Left ventricle myocardium inferior (tissue), 1 donor: Measurements from ENCODE around the gene FAM171A1. TPM values are rescaled to one million over a fixed set of nuclear protein-coding genes. Genes with fewer than 3 reads are reported as not detected.
"Not testable (repeated sequence)": the region's sequence is repeated elsewhere in the genome, so short reads cannot be mapped to it uniquely, and the experiment has no call there.

Experiments
- DNase-seq: peaks from one replicate; pipeline ENCODE4 v3.0.0-alpha.2; 2020
- H3K27ac ChIP-seq: fragments of 200-600 bp; replicated peaks from 2 replicates; pipeline ENCODE4 v1.8.0; 2021
- H3K27me3 ChIP-seq: fragments of 200-600 bp; 2 replicates; pipeline ENCODE4 v1.8.0; 2021; ENCODE audit warnings: low read depth
- H3K36me3 ChIP-seq: fragments of 200-600 bp; 2 replicates; pipeline ENCODE4 v1.8.0; 2021
- H3K4me1 ChIP-seq: fragments of 200-600 bp; 2 replicates; pipeline ENCODE4 v1.8.0; 2021
- H3K4me3 ChIP-seq: fragments of 200-600 bp; 2 replicates; pipeline ENCODE4 v1.8.0; 2021; ENCODE audit warnings: mild to moderate bottlenecking, moderate library complexity
- H3K9me3 ChIP-seq: fragments of 200-600 bp; replicated peaks from 2 replicates; pipeline ENCODE4 v1.8.0; 2021
- CTCF ChIP-seq: fragments of 200-600 bp; IDR thresholded peaks from 2 replicates; pipeline ENCODE4 v1.8.0; 2021; ENCODE audit warnings: antibody characterized with exemption, mild to moderate bottlenecking, borderline replicate concordance
- intact Hi-C: fragments of 100-400 bp; cut with micrococcal nuclease; formaldehyde crosslinking; loops from one replicate; pipeline ENCODE4 v1.11.0; 2022
- total RNA-seq: library from RNA; stranded (reverse); fragmentation: NEBNext Ultra II Directional; extraction: Animal tissue kit (Norgen Biotek cat#: 25700); gene quantifications from one replicate; pipeline ENCODE4 v1.2.1, GENCODE V29; 2021
- donor health status: DM: no; HTN: yes; CAD: no; lungs with severe emphysema.

The FAM171A1 gene
- total RNA-seq, 1 donor from 2014 or later, result 8.3 TPM

- no peak for DNase-seq
- Histone ChIP-seq H3K4me3 (no peak overlapping the region), H3K4me1 (peaks cover 12% of the 10 kb centered on the region), H3K27ac (peak overlapping the region; percentile 61), H3K36me3 (peaks cover 34% of the 10 kb centered on the region), H3K27me3 (no peaks in the 10 kb centered on the region), H3K9me3 (no peaks in the 10 kb centered on the region)
- intact Hi-C loops, result no loop called here
- TF ChIP-seq CTCF, result no peak
Observed at GRCh38 chr10:15280974-15281373, 90.1 kb downstream of the FAM171A1 start.

GRCh38 chr10:15280462-15280861, 90.6 kb downstream of the FAM171A1 start:
- no peaks in the 10 kb centered on the region for H3K27me3 ChIP-seq
- intact Hi-C loops, result no loop called here

GRCh38 chr10:15279236-15279635, 91.9 kb downstream of the FAM171A1 start:
- Histone ChIP-seq H3K36me3 (peaks cover 34% of the 10 kb centered on the region), H3K4me3 (no peak overlapping the region), H3K4me1 (peaks cover 12% of the 10 kb centered on the region), H3K27me3 (no peaks in the 10 kb centered on the region), H3K9me3 (peaks cover 6% of the 10 kb centered on the region), H3K27ac (no peak overlapping the region)
- intact Hi-C loops, result no loop called here
- TF ChIP-seq CTCF, result no peak
- no peak for DNase-seq

More at GRCh38 chr10:15280462-15280861, 90.6 kb downstream of the FAM171A1 start:
- no peaks in the 10 kb centered on the region for H3K9me3 ChIP-seq
- peak overlapping the region; percentile 61 for H3K27ac ChIP-seq
- H3K4me3 ChIP-seq, result no peak overlapping the region
- TF ChIP-seq CTCF, result no peak
- H3K4me1 ChIP-seq, result peaks cover 12% of the 10 kb centered on the region
- H3K36me3 ChIP-seq, result peaks cover 34% of the 10 kb centered on the region
- no peak for DNase-seq

- intact Hi-C loops, result no loop called here
- H3K4me3 ChIP-seq, result no peak overlapping the region
- no peak overlapping the region for H3K27ac ChIP-seq
- no peak for DNase-seq
- peaks cover 12% of the 10 kb centered on the region for H3K4me1 ChIP-seq
- no peaks in the 10 kb centered on the region for H3K27me3 ChIP-seq
- H3K9me3 ChIP-seq, result peaks cover 6% of the 10 kb centered on the region
- H3K36me3 ChIP-seq, result peaks cover 33% of the 10 kb centered on the region
- no peak for TF ChIP-seq CTCF
Observed at GRCh38 chr10:15278786-15279185, 92.3 kb downstream of the FAM171A1 start.

GRCh38 chr10:15276039-15276438, 95.0 kb downstream of the FAM171A1 start:
- intact Hi-C loops, H3K27ac ChIP-seq, H3K4me3 ChIP-seq, H3K9me3 ChIP-seq, H3K4me1 ChIP-seq, H3K27me3 ChIP-seq, DNase-seq: not testable (repeated sequence)
- H3K36me3 ChIP-seq, result peaks cover 11% of the 10 kb centered on the region

- peaks cover 11% of the 10 kb centered on the region for H3K36me3 ChIP-seq
- peaks cover 20% of the 10 kb centered on the region for H3K9me3 ChIP-seq
- H3K27me3 ChIP-seq, DNase-seq, H3K4me3 ChIP-seq, H3K27ac ChIP-seq, intact Hi-C loops, H3K4me1 ChIP-seq: not testable (repeated sequence)
Observed at GRCh38 chr10:15269838-15270237, 101.3 kb downstream of the FAM171A1 start.

- no peak for TF ChIP-seq CTCF
- H3K4me3 ChIP-seq, result no peak overlapping the region
- no peak for DNase-seq
- no peaks in the 10 kb centered on the region for H3K27me3 ChIP-seq
- peaks cover 13% of the 10 kb centered on the region for H3K9me3 ChIP-seq
- peaks cover 11% of the 10 kb centered on the region for H3K36me3 ChIP-seq
- intact Hi-C loops, result no loop called here
- no peak overlapping the region for H3K27ac ChIP-seq
- H3K4me1 ChIP-seq, result peaks cover 5% of the 10 kb centered on the region
Observed at GRCh38 chr10:15267496-15267895, 103.6 kb downstream of the FAM171A1 start.
